Fibroblast of skin of right quadriceps (primary cell): ENCODE results near the gene DKK3.

Source experiments
- DNase-seq: peaks from one replicate; pipeline ENCODE4 v3.0.0-alpha.2; 2013

The DKK3 gene

GRCh38 chr11:11931461-11932055 is 76.9 kb downstream of the DKK3 start:
- peak; percentile 70 for DNase-seq

- no peak for DNase-seq
These were observed 78.5 kb downstream of the DKK3 start for GRCh38 chr11:11929920-11930319.

- no peak for DNase-seq
These were observed 84.6 kb downstream of the DKK3 start for GRCh38 chr11:11923828-11924227.

GRCh38 chr11:11916981-11917399 is 91.4 kb downstream of the DKK3 start:
- peak; percentile 84 for DNase-seq

- no peak for DNase-seq
These were observed 92.8 kb downstream of the DKK3 start for GRCh38 chr11:11915625-11916024.

- no peak for DNase-seq
These were observed 95.0 kb downstream of the DKK3 start for GRCh38 chr11:11913395-11913794.
